ENCODE measurements around the gene CARD14. TPM values are rescaled to one million over a fixed set of nuclear protein-coding genes. Genes with fewer than 3 reads are reported as not detected.

CARD14 gene
- total and polyA plus RNA-seq, 9 donors, result 0.10 to 2.3 (median 0.18) TPM; not detected in 3

DNA sequence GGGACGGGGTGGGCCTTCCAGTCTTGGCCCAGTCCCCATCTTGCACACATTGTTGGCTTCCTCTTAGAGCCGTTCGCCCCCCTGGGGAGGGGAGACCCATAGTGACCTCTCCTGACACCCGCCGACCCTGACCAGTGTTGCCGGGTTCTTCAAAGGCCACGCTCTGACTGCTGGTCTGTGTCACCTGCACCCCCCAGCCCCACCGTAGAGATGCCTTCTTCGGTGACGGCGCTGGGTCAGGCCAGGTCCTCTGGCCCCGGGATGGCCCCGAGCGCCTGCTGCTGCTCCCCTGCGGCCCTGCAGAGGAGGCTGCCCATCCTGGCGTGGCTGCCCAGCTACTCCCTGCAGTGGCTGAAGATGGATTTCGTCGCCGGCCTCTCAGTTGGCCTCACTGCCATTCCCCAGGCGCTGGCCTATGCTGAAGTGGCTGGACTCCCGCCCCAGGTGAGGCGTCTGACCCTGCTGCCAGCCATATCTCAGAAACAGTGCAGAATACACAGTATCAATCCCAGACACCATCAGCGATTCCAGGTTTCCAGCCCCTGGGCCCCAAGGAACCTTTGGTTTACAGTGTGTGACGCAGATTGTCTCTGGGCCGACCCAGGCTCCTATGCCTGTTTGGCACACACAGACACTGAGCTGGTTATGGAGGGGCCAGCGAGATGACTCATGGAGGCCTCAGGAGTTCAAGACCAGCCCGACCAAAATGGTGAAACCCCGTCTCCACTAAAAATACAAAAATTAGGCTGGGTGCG lies 51.7 kb downstream of the CARD14 start:
- 74 to 78% (median 75%) methylated on average over 29 of the region's 29 CpGs for WGBS, 3 donors
- peak in 2 of 5 donors; percentile 32 to 50 for DNase-seq
- no peaks in the 10 kb centered on the region for H3K9me3 ChIP-seq
- peak overlapping the region in 1 of 2 donors; percentile 65 for H3K27ac ChIP-seq
- H3K4me1 ChIP-seq (ENCODE audit: insufficient read depth), result peaks cover 10% of the 10 kb centered on the region
- TF ChIP-seq EP300 (IDR thresholded peaks at IDR 0.05), result no peak
- TF ChIP-seq, protein P1, sequence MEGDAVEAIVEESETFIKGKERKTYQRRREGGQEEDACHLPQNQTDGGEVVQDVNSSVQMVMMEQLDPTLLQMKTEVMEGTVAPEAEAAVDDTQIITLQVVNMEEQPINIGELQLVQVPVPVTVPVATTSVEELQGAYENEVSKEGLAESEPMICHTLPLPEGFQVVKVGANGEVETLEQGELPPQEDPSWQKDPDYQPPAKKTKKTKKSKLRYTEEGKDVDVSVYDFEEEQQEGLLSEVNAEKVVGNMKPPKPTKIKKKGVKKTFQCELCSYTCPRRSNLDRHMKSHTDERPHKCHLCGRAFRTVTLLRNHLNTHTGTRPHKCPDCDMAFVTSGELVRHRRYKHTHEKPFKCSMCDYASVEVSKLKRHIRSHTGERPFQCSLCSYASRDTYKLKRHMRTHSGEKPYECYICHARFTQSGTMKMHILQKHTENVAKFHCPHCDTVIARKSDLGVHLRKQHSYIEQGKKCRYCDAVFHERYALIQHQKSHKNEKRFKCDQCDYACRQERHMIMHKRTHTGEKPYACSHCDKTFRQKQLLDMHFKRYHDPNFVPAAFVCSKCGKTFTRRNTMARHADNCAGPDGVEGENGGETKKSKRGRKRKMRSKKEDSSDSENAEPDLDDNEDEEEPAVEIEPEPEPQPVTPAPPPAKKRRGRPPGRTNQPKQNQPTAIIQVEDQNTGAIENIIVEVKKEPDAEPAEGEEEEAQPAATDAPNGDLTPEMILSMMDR (IDR thresholded peaks at IDR 0.05), result no peak
- no peaks in the 10 kb centered on the region for H3K27me3 ChIP-seq
- no peaks in the 10 kb centered on the region for H3K36me3 ChIP-seq
- peak overlapping the region; percentile 99 for H3K4me3 ChIP-seq
- intact Hi-C loops (cut with DNase I), result loop anchor here in 1 of 4 donors (2.0 kb wide), 1 partner anchor 39 kb away; the partner anchor contains the start of gene RNF213

DNA sequence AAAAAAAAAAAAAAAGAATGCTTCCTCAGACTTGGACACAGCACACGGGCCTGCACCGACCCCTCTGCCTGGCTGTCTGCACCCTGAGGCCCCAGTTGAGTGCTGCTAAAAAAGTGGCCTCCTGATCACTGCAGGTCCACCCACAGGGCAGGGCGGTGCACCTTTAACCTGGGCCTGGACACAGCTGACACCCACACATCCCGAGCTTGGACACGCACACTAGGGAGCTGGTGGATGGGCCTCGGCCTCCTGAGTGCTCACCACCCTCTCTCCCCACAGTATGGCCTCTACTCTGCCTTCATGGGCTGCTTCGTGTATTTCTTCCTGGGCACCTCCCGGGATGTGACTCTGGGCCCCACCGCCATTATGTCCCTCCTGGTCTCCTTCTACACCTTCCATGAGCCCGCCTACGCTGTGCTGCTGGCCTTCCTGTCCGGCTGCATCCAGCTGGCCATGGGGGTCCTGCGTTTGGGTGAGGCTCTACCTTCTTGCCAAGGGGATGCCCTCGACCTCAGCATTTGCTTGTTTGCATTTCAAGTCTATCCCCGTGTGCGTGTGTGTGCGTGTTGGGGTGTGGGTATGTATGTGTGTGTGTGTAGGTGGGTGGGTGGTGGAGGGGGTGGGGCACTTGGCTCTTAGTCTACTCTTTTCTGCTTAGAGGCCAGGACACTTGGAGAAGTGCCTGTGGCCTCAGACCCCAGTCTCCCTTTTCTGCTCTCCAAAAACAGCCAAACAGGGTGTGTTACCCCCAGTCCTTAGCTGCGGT lies 52.7 kb downstream of the CARD14 start:
- 79 to 88% (median 88%) methylated on average over 18 of the region's 18 CpGs for WGBS, 3 donors
- TF ChIP-seq EP300 (IDR thresholded peaks at IDR 0.05), result no peak
- TF ChIP-seq, protein P1 (IDR thresholded peaks at IDR 0.05), result no peak
- TF ChIP-seq POLR2A (IDR thresholded peaks at IDR 0.05), result no peak
- no peaks in the 10 kb centered on the region for H3K27me3 ChIP-seq
- intact Hi-C loops (cut with DNase I), result no loop called here
- H3K36me3 ChIP-seq, result no peaks in the 10 kb centered on the region
- no peak overlapping the region for H3K4me3 ChIP-seq
- peaks cover 10% of the 10 kb centered on the region for H3K4me1 ChIP-seq (ENCODE audit: insufficient read depth)
- DNase-seq, result no peak
- no peaks in the 10 kb centered on the region for H3K9me3 ChIP-seq
- no peak overlapping the region for H3K27ac ChIP-seq

DNA sequence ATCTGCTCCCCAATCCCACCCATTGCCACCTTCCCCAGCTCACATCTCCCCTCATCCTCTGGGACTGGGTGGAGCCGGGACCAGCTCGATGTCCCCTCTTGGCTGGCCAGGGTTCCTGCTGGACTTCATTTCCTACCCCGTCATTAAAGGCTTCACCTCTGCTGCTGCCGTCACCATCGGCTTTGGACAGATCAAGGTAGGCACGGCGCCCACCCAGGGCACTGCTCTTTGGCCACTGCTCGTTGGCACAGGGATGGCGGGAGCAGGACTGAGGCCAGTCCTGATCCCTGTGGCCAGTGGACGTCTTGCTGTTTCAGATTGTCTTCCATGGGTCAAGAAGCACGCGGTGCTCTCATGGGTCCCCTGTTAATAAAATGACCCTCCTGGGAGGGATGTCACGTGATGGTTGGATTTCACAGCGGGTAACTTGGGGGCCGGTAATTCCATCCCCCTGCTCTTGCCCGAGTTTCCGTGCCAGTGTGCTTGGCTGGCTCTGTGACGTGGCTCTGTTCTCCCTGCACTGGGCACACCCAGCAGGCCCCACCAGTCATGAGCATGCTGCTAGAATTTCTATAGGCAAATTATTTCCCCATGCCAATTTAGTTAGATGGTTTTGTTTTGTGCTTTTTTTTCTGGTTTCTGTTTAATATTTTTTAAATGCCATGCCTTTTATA lies 53.4 kb downstream of the CARD14 start:
- DNase-seq, result no peak
- intact Hi-C loops (cut with DNase I), result no loop called here
- 94 to 96% (median 94%) methylated on average over 18 of the region's 18 CpGs for WGBS, 3 donors
- Histone ChIP-seq H3K4me3 (no peak overlapping the region), H3K4me1 (ENCODE audit: insufficient read depth) (peaks cover 10% of the 10 kb centered on the region), H3K9me3 (no peaks in the 10 kb centered on the region), H3K36me3 (no peaks in the 10 kb centered on the region), H3K27ac (no peak overlapping the region), H3K27me3 (no peaks in the 10 kb centered on the region)
- TF ChIP-seq, protein P1 (IDR thresholded peaks at IDR 0.05), result no peak
- no peak for TF ChIP-seq POLR2A (IDR thresholded peaks at IDR 0.05)
- TF ChIP-seq EP300 (IDR thresholded peaks at IDR 0.05), result no peak

DNA sequence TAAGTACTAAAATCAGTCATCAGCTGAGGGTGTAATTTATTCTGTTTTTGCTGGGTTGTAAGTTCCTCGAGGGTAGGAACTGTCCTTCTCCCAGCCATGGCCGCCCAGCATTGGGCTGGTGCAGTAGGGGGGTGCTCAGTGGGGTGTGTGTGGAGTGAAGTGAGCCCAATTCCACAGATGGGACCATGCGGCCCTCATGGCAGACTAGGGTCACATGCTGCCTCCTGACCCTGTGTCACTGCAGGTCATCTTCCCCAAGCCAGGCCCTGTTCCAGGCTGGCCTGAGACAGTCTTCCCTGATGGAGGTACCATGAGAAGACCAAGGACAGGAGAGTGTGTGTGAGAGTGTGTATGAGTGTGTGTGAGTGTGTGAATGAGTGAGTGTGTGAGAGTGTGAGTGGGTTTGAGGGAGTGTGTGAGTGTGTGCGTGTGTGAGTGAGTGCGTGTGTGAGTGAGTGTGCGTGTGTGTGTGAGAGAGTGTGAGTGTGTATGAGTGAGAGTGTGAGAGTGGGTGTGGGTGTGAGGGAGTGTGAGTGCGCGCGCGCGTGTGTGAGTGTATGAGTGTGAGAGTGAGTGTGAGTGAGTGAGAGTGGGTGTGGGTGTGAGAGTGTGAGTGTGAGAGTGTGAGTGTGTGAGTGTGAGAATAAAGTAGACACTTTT lies 54.1 kb downstream of the CARD14 start:
- WGBS, 3 donors, result 80 to 89% (median 84%) methylated on average over 11 of the region's 11 CpGs
- intact Hi-C loops (cut with DNase I), result no loop called here
- peaks cover 10% of the 10 kb centered on the region for H3K4me1 ChIP-seq (ENCODE audit: insufficient read depth)
- no peaks in the 10 kb centered on the region for H3K36me3 ChIP-seq
- H3K9me3 ChIP-seq, result no peaks in the 10 kb centered on the region
- TF ChIP-seq, protein P1 (IDR thresholded peaks at IDR 0.05), result no peak
- TF ChIP-seq POLR2A (IDR thresholded peaks at IDR 0.05) (no peak), EP300 (IDR thresholded peaks at IDR 0.05) (no peak)
- H3K27ac ChIP-seq, result no peak overlapping the region
- H3K4me3 ChIP-seq, result no peak overlapping the region
- no peak for DNase-seq
- H3K27me3 ChIP-seq, result no peaks in the 10 kb centered on the region
